AG08395 (cell line): Measurements from ENCODE around the gene VAV1.
"Not testable (repeated sequence)": the region's sequence is repeated elsewhere in the genome, so short reads cannot be mapped to it uniquely, and the experiment has no call there.

Experiments
- DNase-seq: peaks from one replicate; pipeline ENCODE4 v3.0.0; 2012; ENCODE audit warnings: mixed read lengths, low spot score

VAV1 gene

GRCh38 chr19:6852001-6852400 lies 79.5 kb downstream of the VAV1 start:
- no peak for DNase-seq

- DNase-seq = no peak
These were observed 81.4 kb downstream of the VAV1 start for GRCh38 chr19:6853868-6854267.

DNA sequence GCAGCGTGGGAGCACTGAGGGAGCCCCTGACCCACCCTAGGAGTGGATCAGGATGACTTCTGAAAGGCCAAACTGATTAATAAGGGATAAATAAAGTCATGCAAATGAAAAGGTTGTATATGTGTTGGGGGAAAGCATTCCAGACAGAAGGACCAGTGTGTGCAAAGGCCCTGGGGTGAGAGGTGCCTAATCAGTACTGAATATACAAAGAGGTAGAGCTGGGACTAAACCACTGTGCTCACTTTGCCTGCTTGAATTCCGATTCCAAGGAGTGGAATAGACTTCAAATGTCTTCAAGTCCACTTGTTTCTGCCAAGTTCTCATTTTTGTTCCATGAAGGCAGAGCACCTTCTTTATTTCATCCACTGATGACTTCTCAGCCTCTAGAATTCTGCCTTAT lies 82.2 kb downstream of the VAV1 start:
- no peak for DNase-seq

DNA sequence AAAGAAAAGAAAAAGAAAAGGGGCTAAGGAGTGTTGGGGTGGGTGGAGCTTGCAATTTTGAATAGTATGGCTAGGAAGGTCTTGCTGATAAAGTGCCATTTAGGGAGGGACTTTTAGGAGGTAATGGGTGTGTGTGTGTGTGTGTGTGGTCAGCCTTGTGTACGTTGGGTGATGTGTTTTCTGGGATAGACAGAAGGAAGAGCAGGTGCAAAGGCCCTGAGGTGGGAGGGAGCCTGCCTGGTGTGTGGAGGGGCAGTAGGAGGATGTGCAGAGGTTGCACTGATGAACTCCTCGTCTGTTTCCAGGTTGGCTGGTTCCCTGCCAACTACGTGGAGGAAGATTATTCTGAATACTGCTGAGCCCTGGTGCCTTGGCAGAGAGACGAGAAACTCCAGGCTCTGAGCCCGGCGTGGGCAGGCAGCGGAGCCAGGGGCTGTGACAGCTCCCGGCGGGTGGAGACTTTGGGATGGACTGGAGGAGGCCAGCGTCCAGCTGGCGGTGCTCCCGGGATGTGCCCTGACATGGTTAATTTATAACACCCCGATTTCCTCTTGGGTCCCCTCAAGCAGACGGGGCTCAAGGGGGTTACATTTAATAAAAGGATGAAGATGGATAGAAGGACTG lies 84.4 kb downstream of the VAV1 start:
- no peak for DNase-seq

DNA sequence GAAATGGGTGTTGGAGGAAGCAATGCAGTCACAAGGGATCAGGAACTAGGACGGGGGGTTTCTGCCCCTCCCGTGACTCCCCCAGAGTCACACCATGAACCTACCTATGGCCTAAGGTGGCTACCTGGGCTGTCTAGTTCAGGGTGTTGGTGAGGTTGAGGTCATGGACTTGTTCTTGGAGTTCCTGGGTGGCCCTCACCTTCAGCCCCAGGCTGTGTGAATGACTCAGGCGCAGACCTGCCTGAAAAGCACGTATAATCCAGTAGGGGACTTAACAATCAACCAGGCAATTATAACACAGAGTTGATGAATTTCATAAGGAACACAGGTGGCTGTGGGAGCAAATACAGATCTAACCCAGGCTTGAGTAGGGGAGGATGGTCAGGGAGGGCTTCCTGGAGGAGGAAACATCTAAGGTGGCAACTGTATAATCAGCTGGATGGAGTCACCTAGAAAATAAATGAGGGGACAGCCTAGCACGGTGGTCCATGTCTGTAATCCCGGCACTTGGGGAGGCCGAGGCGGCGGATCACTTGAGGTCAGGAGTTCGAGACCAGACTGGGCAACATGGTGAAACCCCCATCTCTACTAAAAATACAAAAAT lies 89.3 kb downstream of the VAV1 start:
- no peak for DNase-seq

DNA sequence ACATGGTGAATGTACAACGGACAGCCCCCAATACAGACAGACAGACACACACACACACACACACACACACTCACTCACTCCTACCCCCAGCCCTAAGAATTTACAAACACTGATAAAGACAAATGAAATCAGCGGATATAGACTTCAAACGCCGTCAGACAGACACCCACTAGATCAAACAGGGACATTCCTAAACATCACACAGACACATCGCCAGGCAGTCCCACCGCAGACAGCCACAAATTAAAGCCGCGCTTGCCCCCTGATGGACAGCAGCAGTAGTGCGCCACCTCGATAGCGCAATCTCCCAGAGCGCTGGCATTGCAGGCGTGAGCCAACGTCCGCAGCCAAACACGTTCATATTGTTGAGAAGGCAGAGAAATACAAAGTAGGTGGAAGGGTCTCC lies 90.2 kb downstream of the VAV1 start:
- peak; percentile 81 for DNase-seq

DNA sequence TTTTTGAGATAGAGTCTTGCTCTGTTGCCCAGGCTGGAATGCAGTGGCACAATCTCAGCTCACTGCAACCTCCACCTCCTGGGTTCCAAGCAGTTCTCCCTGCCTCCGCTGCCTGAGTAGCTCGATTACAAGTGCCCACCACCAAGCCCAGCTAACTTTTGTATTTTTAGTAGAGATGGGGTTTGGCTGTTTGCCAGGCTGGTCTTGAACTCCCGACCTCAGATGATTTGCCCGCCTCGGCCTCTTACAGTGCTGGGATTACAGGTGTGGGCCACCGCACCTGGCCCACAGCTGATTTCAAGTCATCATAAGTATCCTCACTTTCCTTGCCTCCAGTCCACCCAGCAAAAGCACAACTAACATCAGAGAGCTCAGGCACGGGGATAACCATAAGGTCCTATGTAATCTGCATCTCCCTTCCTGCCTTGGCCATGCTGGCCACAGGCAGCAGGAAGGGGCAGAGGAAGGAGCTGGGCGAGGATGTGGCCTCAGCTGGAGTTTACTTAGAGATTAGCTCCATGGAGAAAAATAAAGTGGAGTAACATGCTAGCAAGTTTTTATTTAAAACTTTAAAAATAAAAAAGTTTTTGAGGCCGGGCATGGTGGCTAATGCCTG lies 91.9 kb downstream of the VAV1 start:
- no peak for DNase-seq

DNA sequence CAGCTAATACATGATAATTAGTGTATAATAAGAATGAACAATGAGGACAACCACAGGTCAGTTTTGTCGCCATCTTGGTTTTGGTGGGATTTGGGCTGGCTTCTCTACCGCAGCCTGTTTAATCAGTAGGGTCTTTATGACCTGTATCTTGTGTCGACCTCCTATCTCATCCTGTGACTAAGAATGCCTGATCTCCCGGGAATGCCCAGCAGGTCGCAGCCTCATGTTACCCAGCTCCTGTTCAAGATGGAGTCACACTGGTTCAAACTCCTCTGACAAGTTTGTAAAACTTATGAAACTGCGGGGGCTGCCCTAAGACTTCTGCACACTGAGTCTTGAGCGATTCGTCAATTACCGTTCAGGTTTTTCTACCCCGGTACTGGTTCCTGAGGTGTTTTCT lies 93.3 kb downstream of the VAV1 start:
- DNase-seq = no peak

DNA sequence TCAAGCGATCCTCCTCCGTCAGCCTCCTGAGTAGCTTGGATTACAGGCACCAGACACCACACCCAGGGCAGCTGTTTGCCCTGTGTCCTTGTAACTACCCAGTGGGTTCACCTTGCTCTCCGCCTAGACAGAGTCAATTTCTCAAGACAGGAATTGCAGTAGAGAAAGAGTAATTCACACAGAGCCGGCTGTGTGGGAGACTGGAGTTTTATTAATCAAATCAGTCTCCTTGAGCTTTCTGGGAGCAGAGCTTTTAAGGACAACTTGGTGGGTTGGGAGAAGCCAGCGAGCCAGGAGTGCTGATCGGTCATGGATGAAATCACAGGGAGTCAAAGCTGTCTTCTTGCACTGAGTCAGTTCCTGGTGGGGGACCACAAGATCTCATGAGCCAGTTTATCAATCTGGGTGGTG lies 94.2 kb downstream of the VAV1 start:
- no peak for DNase-seq

GRCh38 chr19:6868351-6868750 lies 95.8 kb downstream of the VAV1 start:
- no peak for DNase-seq

- DNase-seq = not testable (repeated sequence)
These were observed 96.8 kb downstream of the VAV1 start for GRCh38 chr19:6869151-6869882.

GRCh38 chr19:6873708-6874431 lies 101.4 kb downstream of the VAV1 start:
- DNase-seq = no peak

DNA sequence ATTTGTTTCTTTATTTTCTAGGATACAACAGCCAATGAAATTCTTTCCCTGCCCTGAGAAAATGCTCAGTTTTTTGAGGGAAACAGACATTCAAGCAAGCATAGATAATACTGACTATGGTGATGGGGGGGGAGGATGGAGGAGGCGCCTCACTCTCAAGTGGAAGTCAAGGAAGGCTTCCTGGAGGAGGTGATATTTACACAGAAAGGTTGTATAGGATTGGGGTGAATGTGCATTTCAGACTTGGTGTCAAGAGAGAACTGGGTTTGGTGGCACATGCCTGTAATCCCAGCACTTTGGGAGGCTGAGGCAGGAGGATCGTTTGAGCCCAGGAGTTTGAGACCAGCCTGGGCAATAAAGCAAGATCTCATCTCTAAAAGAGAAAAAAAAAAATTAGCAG lies 102.7 kb downstream of the VAV1 start:
- no peak for DNase-seq

DNA sequence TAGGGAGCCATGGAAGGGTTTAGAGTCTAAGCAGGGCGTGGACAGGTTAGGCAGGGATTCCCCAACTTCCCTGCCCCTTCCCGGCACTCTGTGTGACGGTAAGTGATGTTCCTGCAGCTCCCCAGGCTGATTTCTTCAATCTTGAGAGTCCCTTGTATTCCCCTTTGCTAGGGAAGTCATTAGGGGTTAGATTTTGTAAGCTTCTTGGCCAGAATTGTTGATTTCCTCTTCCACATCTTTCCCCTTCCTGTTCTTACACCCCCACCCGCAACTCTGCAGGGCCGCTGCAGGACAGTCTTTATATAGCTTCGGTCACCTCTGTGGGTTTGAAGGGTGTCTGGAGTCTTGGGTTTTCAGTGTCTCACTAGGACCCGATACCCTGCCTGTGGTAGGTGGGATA lies 104.2 kb downstream of the VAV1 start:
- DNase-seq = no peak

DNA sequence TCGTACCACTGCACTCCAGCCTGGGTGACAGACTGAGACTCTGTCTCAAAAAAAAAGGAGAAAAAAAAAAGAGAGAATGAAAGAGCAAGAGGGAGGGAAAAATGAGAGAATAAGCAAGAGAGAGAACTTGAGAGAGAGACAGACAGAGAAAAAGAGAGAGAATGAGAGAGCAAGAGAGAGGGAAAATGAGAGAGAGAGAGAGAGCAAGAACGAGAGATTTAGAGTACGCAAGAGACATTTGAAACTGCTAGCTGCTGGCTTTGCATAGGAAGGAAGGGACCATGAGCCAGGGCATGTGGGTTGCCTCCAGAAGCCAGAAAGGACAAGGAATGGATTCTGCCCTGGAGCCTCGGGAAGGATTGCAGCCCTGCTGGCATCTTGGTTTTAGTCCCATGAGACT lies 105.3 kb downstream of the VAV1 start:
- DNase-seq = no peak

GRCh38 chr19:6886277-6886897 lies 113.9 kb downstream of the VAV1 start:
- no peak for DNase-seq

- no peak for DNase-seq
These were observed 114.8 kb downstream of the VAV1 start, which contains the start of gene ADGRE1 for GRCh38 chr19:6887316-6887715. ADGRE1 (plus strand) TSS chr19:6887579; CDS start chr19:6887609, 30 bp downstream.

- DNase-seq = no peak
These were observed 116.5 kb downstream of the VAV1 start for GRCh38 chr19:6888967-6889366.

GRCh38 chr19:6890401-6890913 lies 117.9 kb downstream of the VAV1 start:
- DNase-seq = no peak

GRCh38 chr19:6890938-6891337 lies 118.4 kb downstream of the VAV1 start:
- no peak for DNase-seq

DNA sequence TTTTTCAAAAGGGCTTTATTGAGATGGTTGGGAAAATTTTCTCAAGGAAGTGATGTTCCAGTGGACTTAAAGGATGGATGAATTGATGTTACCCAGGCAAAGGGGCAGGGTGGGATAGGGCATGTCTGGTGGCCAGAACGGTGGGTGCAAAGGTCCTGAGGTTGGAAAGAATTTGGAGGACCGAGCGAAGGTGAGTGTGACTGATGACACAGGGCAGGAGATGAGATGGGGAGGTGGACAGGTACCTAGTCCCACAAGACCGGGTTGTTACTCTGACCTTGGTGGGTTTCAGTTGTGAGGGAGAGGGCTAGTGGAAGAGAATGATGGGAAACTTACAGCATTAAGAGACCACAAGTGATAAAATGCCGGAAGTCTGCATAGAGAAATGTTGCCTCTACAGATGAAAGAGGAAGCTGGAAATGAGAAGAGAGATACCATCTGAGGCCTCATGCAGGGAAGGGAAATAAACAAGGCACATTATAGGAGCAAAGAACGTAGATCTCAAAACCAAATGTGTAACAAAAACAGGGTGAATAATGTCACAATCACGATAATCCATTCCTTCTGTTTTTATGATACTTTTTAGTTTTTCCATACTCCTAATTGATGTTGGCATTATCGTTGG lies 119.4 kb downstream of the VAV1 start:
- DNase-seq = no peak
